Fibroblast of skin of left quadriceps (primary cell): Measurements from ENCODE around the gene ADAMTSL5.

Source experiments
- DNase-seq, 2 experiments: peaks; one replicate each; pipeline ENCODE4 v3.0.0-alpha.2; 2013; ENCODE audit warnings: low read depth in 2 of 2

ADAMTSL5 gene

DNA sequence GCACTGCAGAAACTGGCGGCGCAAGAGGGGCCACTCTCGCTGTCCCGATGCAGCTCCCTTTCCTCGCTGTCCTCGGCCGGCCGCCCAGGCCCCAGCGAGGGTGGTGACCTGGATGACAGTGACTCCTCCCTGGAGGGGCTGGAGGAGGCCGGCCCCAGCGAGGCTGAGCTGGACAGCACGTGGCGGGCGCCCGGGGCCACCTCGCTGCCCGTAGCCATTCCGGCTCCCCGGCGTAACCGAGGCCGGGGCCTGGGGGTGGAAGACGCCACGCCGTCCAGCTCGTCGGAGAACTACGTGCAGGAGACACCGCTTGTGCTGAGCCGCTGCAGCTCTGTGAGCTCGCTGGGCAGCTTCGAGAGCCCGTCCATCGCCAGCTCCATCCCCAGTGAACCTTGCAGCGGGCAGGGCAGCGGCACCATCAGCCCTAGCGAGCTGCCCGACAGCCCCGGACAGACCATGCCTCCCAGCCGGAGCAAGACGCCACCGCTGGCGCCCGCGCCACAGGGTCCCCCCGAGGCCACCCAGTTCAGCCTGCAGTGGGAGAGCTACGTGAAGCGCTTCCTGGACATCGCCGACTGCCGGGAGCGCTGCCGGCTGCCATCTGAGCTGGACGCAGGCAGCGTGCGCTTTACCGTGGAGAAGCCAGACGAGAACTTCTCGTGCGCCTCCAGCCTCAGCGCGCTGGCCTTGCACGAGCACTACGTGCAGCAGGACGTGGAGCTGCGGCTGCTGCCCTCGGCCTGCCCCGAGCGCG lies 46.2 kb downstream of the ADAMTSL5 start:
- no peak for DNase-seq

DNA sequence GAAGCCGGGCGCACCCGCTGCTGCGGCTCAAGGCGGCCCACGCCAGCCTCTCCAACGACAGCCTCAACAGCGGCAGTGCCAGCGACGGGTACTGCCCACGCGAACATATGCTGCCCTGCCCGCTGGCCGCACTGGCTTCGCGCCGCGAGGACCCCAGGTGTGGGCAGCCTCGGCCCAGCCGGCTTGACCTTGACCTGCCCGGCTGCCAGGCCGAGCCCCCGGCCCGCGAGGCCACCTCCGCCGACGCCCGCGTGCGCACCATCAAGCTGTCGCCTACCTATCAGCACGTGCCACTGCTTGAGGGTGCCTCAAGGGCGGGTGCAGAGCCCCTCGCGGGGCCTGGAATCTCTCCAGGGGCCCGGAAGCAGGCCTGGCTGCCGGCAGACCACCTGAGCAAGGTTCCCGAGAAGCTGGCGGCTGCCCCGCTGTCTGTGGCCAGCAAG lies 46.8 kb downstream of the ADAMTSL5 start:
- DNase-seq = no peak

DNA sequence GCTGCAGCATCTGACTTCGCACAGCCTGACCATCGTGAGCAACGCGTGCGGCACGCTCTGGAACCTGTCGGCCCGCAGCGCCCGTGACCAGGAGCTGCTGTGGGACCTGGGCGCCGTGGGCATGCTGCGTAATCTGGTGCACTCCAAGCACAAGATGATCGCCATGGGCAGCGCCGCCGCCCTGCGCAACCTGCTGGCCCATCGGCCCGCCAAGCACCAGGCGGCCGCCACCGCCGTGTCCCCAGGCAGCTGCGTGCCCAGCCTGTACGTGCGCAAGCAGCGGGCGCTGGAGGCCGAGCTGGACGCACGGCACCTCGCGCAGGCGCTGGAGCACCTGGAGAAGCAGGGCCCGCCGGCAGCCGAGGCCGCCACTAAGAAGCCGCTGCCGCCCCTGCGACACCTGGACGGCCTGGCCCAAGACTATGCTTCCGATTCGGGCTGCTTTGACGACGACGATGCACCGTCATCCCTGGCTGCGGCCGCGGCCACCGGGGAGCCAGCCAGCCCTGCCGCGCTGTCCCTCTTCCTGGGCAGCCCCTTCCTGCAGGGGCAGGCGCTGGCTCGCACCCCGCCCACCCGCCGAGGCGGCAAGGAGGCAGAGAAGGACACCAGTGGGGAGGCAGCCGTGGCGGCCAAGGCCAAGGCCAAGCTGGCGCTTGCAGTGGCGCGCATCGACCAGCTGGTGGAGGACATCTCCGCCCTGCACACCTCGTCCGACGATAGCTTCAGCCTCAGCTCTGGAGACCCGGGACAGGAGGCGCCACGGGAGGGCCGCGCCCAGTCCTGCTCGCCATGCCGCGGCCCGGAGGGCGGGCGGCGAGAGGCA lies 47.4 kb downstream of the ADAMTSL5 start:
- DNase-seq = no peak

DNA sequence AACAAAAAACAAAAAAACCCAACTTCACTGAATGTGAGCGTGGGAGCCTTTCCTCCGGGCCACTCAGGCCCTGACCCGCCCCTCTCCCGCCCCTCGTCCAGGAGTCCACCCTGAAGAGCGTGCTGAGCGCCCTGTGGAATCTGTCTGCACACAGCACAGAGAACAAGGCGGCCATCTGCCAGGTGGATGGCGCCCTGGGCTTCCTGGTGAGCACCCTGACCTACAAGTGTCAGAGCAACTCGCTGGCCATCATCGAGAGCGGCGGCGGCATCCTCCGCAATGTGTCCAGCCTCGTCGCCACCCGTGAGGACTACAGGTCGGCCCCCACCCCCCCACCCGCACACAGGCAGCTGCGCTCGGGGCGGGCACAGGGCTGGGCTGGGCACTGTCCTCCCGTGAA lies 51.0 kb downstream of the ADAMTSL5 start:
- DNase-seq = no peak

DNA sequence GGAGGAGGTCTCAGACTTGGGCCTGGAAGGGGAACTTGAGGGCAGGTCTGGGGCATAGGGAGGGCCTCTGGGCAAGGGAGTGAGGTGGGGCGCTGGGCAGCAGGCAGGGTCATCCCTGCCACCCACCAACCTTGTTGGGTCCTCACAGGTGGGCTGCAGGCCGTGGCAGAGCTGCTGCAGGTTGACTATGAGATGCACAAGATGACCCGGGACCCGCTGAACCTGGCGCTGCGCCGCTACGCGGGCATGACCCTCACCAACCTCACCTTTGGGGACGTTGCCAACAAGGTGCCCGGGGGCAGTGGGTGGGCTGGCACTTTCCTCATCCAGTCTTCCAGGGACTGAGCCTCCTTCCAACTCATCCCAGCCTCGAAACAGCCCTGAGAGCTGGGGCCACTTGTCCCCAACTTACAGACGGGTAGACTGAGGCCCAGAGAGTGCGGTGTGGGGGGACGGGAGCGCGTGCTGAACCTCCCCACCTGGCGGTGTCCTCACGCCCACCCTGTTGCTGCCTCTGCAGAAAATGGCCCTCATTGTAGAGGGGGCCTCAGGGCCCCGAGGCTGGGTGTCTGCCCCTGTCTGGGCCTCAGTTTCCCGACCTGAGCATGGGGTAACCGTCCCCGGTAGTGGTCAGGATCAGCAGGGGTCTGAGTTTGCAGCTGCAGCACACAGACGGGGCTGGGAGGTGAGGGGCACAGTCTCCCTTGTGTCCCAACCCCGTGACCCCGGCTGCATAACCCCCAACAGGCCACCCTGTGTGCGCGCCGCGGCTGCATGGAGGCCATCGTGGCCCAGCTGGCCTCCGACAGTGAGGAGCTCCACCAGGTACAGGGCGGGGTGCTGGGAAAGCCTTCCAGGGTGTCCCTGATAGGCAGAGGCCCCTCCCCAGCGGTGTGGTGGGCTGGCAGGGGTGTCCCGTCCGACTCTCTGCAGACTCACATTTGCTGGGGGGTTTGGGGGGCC lies 52.5 kb downstream of the ADAMTSL5 start:
- DNase-seq = no peak

DNA sequence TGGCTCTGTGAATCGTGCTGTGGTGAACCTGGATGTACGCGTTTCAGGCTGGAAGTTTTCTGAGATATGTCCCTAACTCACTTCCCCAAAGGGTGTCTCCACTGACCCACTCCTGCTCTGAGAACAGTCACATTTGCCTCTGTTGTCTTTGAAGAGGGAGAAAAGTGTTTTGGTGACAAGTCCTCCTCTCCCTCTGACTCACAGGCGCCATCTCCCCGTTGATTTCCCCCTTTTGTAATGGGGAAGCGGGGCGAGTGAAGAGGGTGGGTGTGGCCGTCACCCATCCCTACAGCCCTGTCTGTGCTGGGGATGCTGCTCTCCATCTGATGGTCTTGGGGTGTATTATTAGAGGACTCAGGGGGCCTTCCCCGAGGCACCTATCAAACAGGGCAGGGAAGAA lies 53.3 kb downstream of the ADAMTSL5 start:
- no peak for DNase-seq

DNA sequence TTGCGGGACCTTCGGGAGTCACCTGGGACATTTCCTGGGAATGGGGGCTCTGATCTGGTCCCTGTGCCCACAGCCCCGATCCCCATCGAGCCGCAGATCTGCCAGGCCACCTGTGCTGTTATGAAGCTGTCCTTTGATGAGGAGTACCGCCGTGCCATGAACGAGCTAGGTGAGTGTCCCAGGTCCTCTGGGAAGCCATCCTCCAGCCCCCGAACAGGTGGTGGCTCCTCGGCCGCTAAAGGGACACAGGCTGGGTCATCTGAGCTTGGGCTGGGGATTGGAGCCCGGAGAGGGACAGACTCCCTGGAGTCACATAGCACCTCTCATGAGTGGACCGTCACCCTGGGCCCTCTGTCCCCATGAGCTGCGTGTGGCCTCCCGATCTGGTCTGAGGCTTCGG lies 54.9 kb downstream of the ADAMTSL5 start:
- no peak for DNase-seq

DNA sequence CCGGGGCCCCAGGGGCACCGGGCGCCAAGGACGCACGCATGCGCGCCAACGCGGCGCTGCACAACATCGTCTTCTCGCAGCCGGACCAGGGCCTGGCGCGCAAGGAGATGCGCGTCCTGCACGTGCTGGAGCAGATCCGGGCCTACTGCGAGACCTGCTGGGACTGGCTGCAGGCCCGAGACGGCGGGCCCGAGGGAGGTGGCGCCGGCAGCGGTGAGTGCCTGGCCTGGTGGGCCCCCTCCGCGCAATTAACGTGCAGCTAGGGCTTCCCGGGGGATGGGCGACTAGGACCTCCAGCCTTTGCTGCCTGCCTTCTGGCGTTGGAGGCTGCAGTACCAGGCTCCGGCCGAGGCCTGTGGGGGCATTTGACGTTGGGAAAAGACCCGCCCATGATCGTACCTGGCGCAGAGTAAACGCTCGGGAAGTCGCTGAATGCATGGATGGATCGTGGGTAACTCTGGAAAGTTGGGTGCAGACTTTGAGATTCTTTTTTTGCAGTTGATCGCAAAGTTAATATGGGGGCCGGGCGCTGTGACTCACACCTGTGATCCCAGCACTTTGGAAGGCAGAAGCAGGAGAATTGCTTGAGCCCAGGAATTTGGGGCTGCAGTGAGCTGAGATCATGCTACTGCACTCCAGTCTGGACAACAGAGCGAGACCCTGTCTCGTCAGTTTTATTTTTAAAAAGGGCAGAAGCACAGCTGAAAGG lies 55.6 kb downstream of the ADAMTSL5 start:
- DNase-seq = no peak

DNA sequence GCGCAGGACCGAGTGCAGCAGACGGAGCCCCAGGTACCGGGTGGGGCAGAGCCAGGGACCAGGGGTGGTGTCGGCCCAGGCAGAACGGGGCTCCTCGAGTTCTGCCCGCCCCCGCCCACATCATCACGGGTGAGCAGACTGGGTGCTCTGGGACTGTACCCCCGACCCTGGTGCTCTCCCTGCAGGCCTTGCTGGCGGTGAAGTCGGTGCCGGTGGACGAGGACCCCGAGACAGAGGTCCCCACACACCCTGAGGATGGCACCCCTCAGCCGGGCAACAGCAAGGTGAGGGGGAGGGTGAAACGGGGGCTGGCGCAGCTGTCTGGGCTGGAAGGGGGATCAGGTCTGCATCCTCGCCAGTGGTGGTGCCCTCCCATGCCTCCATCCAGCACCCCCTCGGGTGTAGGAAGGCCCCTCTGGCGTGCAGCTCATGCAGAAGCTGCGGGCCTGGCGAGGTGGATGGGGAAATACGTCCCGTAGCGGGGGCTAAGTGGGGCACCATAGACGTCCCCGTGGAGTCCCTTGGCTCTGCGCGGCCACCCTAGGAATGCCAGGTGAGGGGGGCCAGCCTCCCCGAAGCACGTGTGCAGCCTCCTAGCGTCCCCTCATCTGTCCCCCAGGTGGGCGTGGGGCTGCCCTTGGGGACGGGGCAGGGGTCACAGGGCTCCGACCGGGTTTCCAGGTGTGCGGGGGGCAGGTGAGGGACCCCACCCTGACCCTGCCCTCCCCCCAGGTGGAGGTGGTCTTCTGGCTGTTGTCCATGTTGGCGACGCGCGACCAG lies 56.5 kb downstream of the ADAMTSL5 start:
- DNase-seq = no peak

DNA sequence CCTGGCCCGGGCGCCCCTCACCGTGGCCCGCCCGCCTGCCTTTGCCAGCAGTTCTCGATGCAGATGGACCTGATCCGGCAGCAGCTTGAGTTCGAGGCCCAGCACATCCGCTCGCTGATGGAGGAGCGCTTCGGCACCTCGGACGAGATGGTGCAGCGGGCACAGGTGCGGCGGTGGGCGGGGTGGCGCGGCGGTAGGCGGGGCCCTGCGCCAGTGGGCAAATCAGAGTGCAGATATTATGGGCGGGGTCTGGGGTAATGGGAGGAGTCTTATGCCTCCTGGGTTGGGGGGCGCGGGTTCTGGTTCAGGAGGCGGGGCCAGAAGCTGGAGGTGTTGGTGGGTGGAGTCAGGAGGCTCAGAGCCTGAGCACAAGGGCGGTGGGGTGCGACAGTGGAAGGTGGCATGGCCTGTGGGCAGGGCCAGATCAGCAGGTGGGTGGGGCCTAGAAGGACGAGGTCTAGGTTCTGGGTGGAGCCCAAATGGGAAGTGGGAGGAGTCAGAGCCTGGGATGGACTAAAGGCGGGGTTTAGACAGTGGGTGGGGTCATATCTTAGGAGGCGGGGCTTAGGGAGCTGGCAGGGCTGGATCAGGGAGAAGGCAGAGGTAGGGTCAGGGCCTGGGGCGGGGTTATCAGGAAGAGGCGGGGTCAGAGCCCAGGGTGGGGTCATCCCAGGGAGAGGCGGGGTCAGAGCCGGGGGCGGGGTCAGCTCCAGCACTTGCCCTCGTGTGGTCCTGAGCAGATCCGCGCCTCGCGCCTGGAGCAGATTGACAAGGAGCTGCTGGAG lies 57.3 kb downstream of the ADAMTSL5 start:
- no peak for DNase-seq
